ENCODE results near the gene GFOD1. TPM values are rescaled to one million over a fixed set of nuclear protein-coding genes. Genes with fewer than 3 reads are reported as not detected.

The GFOD1 gene
- total RNA-seq, 1 donor from 2014 or later: 20.2 TPM

DNA sequence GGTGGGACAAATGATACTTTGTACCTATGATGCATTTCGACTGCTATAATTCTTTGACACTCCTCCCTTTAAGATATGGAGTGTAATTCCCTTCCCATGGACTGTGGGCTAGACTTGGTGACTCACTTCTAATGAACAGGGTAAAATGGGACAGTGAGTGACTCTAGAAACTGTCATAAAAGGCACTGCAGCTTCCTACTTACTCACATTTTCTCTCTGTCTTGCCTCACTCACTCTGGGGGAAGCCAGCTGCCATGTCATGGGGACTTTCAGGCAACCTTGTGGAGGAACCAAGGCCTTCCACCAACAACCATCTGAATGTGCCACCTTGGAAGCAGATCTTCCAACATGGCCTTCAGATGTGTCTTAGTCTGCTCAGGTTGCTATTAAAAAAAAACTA, 12.9 kb upstream of the GFOD1 start:
- no peaks in the 10 kb centered on the region for H3K27me3 ChIP-seq (ENCODE audit: low read depth)
- DNase-seq (no peak), ATAC-seq (no peak)
- no peaks in the 10 kb centered on the region for H3K9me3 ChIP-seq
- intact Hi-C loops (cut with DNase I): no loop called here
- H3K4me1 ChIP-seq: peaks cover 8% of the 10 kb centered on the region
- H3K27ac ChIP-seq: no peak overlapping the region
- H3K36me3 ChIP-seq: no peaks in the 10 kb centered on the region
- no peak overlapping the region for H3K4me3 ChIP-seq
- TF ChIP-seq, protein P1, sequence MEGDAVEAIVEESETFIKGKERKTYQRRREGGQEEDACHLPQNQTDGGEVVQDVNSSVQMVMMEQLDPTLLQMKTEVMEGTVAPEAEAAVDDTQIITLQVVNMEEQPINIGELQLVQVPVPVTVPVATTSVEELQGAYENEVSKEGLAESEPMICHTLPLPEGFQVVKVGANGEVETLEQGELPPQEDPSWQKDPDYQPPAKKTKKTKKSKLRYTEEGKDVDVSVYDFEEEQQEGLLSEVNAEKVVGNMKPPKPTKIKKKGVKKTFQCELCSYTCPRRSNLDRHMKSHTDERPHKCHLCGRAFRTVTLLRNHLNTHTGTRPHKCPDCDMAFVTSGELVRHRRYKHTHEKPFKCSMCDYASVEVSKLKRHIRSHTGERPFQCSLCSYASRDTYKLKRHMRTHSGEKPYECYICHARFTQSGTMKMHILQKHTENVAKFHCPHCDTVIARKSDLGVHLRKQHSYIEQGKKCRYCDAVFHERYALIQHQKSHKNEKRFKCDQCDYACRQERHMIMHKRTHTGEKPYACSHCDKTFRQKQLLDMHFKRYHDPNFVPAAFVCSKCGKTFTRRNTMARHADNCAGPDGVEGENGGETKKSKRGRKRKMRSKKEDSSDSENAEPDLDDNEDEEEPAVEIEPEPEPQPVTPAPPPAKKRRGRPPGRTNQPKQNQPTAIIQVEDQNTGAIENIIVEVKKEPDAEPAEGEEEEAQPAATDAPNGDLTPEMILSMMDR (IDR thresholded peaks at IDR 0.05): no peak

DNA sequence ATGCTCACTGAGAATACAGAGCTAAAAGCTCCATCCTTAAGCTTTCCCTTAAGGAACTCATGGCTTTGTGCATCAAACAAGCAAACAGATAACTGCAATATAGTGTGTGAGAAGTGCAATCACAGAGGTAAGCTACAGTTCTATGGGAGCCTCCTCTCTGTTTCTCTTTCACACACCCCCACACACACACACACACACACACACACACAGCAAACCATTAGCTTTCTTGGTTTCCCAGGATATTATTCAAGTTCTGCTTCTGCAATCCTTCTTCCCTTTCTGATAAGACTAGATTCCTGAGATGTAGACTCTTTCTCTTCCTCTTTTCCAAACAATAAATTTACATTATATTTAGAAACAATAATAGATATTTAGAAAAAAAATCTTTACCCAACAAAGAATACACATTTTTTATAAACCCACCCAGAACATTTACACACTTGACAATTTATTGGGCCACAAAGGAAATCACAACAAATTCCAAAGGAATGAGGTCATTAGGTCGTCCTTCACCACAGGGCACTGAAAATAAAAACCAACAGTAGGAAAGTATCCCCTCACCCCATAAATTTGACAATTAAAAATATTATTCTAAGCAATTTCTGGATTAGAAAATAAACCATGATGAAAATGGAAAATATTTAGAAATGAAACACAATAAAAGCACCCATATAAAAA, 9.3 kb upstream of the GFOD1 start:
- Histone ChIP-seq H3K4me1 (peaks cover 8% of the 10 kb centered on the region), H3K27ac (no peak overlapping the region), H3K4me3 (no peak overlapping the region), H3K36me3 (no peaks in the 10 kb centered on the region), H3K27me3 (ENCODE audit: low read depth) (no peaks in the 10 kb centered on the region), H3K9me3 (no peaks in the 10 kb centered on the region)
- DNase-seq: no peak
- TF ChIP-seq, protein P1 (IDR thresholded peaks at IDR 0.05): no peak
- intact Hi-C loops (cut with DNase I): no loop called here
- ATAC-seq: no peak

DNA sequence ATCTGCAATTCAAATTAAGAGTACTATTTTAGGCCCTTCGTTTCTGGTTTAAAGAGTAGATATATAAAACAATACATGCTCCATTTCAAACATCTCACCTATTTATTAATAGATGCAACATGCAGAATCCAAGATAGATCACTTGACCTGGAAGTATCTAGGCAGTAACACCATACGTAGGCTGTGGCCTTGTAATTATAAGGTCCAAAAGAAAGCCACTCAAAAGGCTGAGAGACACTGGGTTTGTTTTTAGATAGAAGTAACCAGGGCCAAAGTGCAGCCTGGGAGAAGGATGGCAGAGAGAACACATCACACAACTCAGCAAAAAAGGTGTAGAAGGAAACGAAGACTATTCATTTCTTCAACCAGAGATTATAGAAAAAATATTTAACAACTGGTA, 8.4 kb upstream of the GFOD1 start:
- Histone ChIP-seq H3K4me3 (no peak overlapping the region), H3K27ac (no peak overlapping the region), H3K9me3 (no peaks in the 10 kb centered on the region), H3K27me3 (ENCODE audit: low read depth) (no peaks in the 10 kb centered on the region), H3K36me3 (no peaks in the 10 kb centered on the region), H3K4me1 (peaks cover 8% of the 10 kb centered on the region)
- DNase-seq (no peak), ATAC-seq (no peak)
- intact Hi-C loops (cut with DNase I): no loop called here
- TF ChIP-seq, protein P1 (IDR thresholded peaks at IDR 0.05): no peak

DNA sequence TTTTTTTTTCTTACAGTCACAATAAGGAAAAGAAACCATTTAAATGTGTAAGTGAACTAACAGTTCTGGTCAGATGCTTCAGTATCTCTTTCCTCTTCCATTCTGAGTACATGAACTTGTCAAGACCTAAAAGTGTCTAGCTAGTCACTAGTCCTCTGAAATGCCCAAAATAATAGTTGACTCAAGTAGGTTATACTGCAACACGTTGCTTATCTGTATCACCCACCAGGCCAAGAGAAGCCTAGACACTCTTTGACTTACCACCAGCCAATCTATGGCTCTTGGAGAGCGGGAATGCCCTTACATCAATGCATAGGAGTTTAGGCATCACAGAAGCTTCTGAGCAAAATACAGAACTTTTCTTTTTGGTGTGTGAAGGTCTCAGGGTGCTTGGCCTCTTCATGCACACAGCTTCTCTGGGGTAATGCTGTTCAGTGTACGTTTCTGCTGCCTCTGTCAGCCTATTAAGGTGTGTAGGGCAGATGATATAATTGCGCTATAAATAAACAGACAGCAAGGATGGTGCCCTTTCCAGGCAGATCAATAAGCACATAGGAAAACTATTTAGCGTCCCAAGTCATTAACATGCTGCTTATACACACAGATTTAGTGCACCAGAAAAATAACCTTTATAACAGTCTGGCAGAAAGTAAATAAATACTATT, 7.8 kb upstream of the GFOD1 start:
- H3K27me3 ChIP-seq (ENCODE audit: low read depth): no peaks in the 10 kb centered on the region
- no peak for DNase-seq
- H3K36me3 ChIP-seq: no peaks in the 10 kb centered on the region
- H3K4me3 ChIP-seq: no peak overlapping the region
- H3K9me3 ChIP-seq: no peaks in the 10 kb centered on the region
- H3K4me1 ChIP-seq: peaks cover 8% of the 10 kb centered on the region
- intact Hi-C loops (cut with DNase I): no loop called here
- no peak overlapping the region for H3K27ac ChIP-seq
- TF ChIP-seq, protein P1 (IDR thresholded peaks at IDR 0.05): no peak
- no peak for ATAC-seq

DNA sequence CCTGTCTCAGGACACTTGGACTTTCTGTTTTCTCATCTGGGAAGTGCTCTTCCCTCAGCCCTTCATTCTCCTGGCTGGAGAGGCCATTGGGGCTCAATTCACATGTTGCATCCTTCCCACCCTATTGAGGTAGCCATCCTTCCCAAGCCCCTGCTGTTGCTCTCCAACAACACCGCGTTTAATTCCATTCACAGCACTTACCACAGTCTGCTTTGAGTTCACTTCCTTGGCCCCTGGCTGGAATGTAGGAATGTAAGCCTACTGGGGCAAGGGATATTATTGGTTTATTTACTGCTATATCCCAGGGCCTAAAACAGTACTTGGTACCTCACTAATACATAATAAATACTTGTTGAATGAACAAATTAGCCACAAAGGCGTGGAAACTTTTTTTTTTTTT, 6.7 kb upstream of the GFOD1 start:
- ATAC-seq (no peak), DNase-seq (no peak)
- no peaks in the 10 kb centered on the region for H3K9me3 ChIP-seq
- no peak overlapping the region for H3K27ac ChIP-seq
- peaks cover 8% of the 10 kb centered on the region for H3K4me1 ChIP-seq
- no peaks in the 10 kb centered on the region for H3K27me3 ChIP-seq (ENCODE audit: low read depth)
- H3K36me3 ChIP-seq: no peaks in the 10 kb centered on the region
- intact Hi-C loops (cut with DNase I): no loop called here
- no peak overlapping the region for H3K4me3 ChIP-seq
- TF ChIP-seq, protein P1 (IDR thresholded peaks at IDR 0.05): no peak

Data from lower lobe of right lung (tissue), 2 donors.